GM21528 (cell line): ENCODE data around the gene CDH4.
"Not testable (repeated sequence)": the region's sequence is repeated elsewhere in the genome, so short reads cannot be mapped to it uniquely, and the experiment has no call there.

ENCODE experiments used
- ATAC-seq: cut with Tn5 transposase; IDR thresholded peaks from one replicate; pipeline ENCODE4 v1.9.1; 2021; ENCODE audit warnings: mild to moderate bottlenecking, moderate library complexity; ENCODE audit not compliant: unreplicated experiment, low FRiP score

CDH4 gene

GRCh38 chr20:61964675-61965605, 712.9 kb downstream of the CDH4 start:
- no peak for ATAC-seq

GRCh38 chr20:61965606-61966491, 713.8 kb downstream of the CDH4 start:
- ATAC-seq = no peak

GRCh38 chr20:61966492-61967244, 714.6 kb downstream of the CDH4 start:
- ATAC-seq = no peak

DNA sequence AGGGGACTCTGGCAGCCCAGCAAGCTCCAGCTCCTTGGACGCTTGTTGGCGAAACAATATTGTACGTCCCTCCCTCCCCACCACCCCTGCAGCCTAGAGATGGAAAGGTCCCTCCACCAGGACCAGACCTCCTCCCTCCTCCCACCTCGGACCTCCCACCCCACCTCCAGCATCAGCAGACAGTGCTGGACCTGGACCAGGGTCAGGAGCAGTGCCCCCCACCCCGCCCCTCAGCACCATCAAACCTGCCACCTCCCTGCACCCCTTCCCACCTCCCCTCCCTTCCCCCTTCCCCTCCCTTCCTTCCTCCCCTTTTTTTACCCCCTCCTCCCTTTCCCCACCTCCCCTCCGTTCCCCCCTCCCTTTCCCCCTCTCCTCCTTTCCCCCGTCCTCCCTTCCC, 715.2 kb downstream of the CDH4 start:
- ATAC-seq = no peak

GRCh38 chr20:61968036-61968810, 716.2 kb downstream of the CDH4 start:
- ATAC-seq = no peak

DNA sequence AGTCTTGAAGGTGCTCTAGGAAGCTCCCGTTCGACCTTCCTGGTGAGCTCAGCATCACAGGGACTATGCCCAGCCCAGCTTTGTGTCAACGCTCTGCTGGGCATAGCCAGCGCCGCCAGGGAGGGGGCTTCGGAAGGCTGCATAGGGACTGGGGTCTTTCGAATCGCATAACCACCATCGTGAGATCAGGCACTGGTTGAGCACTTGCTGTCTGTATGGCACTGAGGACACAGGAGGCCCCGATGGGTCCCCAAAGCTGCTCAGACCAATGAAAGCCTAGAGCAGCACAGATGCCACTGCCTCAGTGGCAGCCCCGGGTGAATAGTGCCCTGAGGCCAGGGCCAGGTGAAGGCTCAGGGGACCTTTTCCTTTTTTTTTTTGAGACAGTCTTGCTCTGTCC, 716.9 kb downstream of the CDH4 start:
- no peak for ATAC-seq

DNA sequence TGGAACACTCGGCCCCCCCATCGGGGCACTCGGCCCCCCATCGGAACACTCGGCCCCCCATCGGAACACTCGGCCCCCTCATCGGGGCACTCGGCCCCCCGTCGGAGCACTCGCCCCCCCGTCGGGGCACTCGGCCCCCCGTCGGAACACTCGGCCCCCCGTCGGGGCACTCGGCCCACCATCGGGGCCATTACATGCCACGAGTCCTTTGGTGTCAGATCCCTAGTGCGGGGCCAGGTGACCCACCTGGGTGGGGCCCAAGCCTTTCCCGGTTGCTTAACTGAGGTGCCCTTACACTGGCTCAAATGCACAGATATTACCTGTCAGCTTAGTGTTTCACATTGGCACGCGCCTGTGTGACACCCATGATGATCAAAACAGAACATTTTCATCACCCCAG, 717.7 kb downstream of the CDH4 start:
- no peak for ATAC-seq

DNA sequence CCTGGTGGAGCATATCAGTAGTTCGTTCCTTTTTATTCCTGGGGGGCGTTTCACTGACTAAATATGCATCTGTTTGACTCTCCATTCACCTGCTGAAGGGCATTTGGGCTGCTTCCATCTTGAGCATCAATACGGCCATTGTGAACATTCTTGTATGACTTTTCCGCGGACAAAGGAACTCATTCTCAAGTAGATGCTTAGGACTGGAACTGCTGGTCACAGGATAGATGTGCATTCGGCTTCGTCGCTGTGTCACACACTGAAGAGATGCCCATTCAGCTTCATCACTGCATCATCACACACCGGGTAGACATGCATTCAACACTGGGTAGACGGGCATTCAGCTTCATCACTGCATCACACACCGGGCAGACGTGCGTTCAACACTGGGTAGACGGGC, 718.3 kb downstream of the CDH4 start:
- ATAC-seq = no peak

- not testable (repeated sequence) for ATAC-seq
Measured at GRCh38 chr20:61971595-61971994, 719.5 kb downstream of the CDH4 start.

GRCh38 chr20:61972636-61973508, 720.8 kb downstream of the CDH4 start:
- ATAC-seq = no peak

GRCh38 chr20:61973515-61974356, 721.7 kb downstream of the CDH4 start:
- no peak for ATAC-seq

GRCh38 chr20:61974357-61974665, 722.2 kb downstream of the CDH4 start:
- ATAC-seq = no peak

DNA sequence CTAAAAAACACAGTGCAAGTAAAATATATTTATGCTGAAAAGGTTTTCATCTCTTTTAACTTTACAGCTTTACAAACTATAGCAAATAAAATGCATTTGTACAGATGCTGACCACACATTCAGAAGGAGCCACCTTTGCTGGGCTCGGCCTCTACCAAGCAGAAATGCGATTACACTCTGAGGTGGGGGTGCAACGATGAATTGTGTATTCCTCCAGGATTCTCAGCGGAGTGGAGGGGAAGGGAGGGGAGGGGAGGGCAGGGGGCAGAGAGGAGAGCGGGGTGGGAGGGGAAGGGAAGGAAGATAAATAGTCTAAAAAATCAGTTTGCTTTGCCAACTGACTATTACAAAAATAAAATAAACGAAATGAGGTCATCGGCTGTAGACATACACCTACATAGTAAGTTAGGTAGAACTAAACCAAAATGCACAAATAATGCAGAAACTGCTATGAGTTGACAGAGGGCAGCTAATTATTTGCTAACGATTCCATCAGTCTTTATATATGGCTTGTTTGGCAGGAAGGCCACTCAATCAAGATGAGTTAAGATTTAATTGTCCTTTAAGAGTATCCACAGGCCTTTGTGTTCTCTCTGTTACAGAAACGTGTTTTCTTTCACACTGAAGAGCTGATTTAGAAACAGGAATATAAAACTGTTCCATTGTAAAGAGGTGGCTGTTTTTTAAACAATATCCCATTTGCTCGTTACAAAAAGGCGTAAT, 723.5 kb downstream of the CDH4 start:
- ATAC-seq = no peak

DNA sequence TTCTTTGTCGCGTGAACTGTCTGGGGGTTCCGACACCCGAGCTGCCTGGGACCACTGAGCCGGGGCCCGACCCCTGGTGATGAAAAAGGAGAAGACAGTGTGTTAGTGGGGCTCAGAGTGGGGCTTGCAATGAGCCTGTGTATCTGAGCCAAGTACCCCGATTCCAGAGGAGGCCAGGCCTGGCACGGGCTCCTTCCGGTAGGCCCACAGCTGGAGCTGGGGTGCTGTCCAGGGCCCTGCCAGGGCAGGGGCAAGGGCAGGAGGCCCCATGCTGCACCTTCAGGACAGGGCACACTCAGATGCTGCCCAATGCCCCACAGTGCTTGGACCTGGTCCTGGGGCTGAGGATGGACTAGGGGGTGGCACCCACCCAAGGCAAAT, 724.2 kb downstream of the CDH4 start:
- ATAC-seq = no peak

DNA sequence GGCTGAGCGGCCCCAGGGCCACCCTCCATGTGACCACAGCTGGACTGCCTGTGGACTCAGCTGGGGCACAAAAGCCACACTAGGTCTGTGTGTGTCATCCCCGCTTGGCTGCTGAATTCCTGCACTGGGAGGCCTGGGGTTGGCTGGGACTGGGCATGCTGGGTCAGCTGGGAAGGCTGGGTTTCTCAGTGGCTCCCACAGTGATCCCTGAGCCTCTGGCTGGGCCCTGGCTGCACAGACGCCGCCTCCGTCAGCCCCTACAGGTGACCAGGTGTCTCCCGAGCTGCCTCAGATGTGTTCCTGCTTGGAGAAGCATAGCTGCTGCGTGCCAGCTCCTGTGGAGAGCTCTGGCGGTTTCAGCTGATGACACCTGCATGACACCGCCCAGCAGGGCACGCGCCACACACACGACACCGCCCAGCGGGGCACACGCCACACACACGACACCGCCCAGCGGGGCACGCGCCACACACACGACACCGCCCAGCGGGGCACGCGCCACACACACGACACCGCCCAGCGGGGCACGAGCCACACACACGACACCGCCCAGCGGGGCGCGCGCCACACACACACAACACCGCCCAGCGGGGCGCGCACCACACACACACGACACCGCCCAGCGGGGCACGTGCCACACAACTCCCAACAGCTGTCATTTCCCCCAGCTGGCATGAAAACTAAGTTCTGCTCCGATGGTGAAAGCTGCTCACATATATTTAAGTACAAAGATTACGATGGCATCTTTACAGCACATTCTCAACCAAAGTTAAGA, 724.8 kb downstream of the CDH4 start:
- ATAC-seq = no peak

- ATAC-seq = no peak
Measured at GRCh38 chr20:61977419-61977786, 725.3 kb downstream of the CDH4 start.

GRCh38 chr20:61978491-61978890, 726.4 kb downstream of the CDH4 start:
- no peak for ATAC-seq
